HCT116 (cell line): ENCODE measurements around the gene VAMP2. TPM values are rescaled to one million over a fixed set of nuclear protein-coding genes. Genes with fewer than 3 reads are reported as not detected.

ENCODE experiments used
- ATAC-seq: fragments of 200-7000 bp; cut with Tn5 transposase; 2 replicates; pipeline ENCODE4 v1.9.1; 2020; ENCODE audit warnings: mild to moderate bottlenecking, moderate library complexity
- BruUV-seq: library from RNA; stranded (reverse); fragments of 400-500 nt; replicated peaks from 2 replicates; lab custom pipeline; 2021; lab: Mats Ljungman, UMichigan
- CTCF ChIA-PET: fragments of 300-600 bp; sonication (Branson Sonifier 250); formaldehyde crosslinking; loops from one replicate; lab custom pipeline; 2021; ENCODE audit warnings: antibody characterized with exemption; lab: Charles Lee
- POLR2A ChIA-PET: fragments of 300-600, 350-600 bp; sonication (Branson Sonifier 250); formaldehyde crosslinking; loops from one replicate; lab custom pipeline; 2021; ENCODE audit warnings: antibody characterized with exemption; lab: Charles Lee
- RAD21 ChIA-PET, 2 experiments: fragments of 300-600 bp; sonication (Branson Sonifier 250); formaldehyde crosslinking; loops; one replicate each; lab custom pipeline; 2023; ENCODE audit warnings: low total read pairs in 2 of 2; ENCODE audit not compliant: uncharacterized antibody in 2 of 2, unreplicated experiment in 2 of 2, low non-redundant PET in 1 of 2; lab: Charles Lee
- DNase-seq: peaks from one replicate; pipeline ENCODE4 v3.0.0-alpha.2; 2010; ENCODE audit warnings: low read depth, low spot score
- H2AFZ ChIP-seq: fragments of 200-600 bp; shearing (Covaris generic), sonication (generic); 2 replicates; pipeline ENCODE4 v1.6.1; 2017; ENCODE audit warnings: low read depth, mixed run types, mixed read lengths, antibody characterized with exemption, low read length; ENCODE audit not compliant: poor library complexity, severe bottlenecking
- H3K27ac ChIP-seq: 2 replicates; pipeline ENCODE4 v1.5.1; 2012; ENCODE audit warnings: low read depth, low read length
- H3K27me3 ChIP-seq: fragments of 200-600 bp; sonication (generic); 2 replicates; pipeline ENCODE4 v1.6.1; 2016; ENCODE audit warnings: mixed run types, low read length, mixed read lengths; ENCODE audit not compliant: insufficient read depth
- H3K36me3 ChIP-seq, 2 experiments: fragments of 200-500 bp in 1 of 2; fragments of 200-600 bp in 1 of 2; sonication (Bioruptor generic) in 1 of 2; sonication (generic) in 1 of 2; 2 replicates each; pipeline versions ENCODE4 v1.5.1 to v1.6.1; 2014 to 2016; ENCODE audit warnings: low read length in 2 of 2, inconsistent platforms in 1 of 2, mixed read lengths in 1 of 2, mixed run types in 1 of 2; ENCODE audit not compliant: insufficient read depth in 2 of 2, control insufficient read depth in 1 of 2
- H3K4me1 ChIP-seq, 2 experiments: fragments of 200-600 bp in 1 of 2; sonication (generic) in 1 of 2; 2 replicates each; pipeline versions ENCODE4 v1.5.1 to v1.6.1; 2012 to 2017; ENCODE audit warnings: low read length in 2 of 2, inconsistent platforms in 1 of 2, mild to moderate bottlenecking in 1 of 2, mixed read lengths in 1 of 2, mixed run types in 1 of 2, moderate library complexity in 1 of 2; ENCODE audit not compliant: insufficient read depth in 2 of 2, control insufficient read depth in 1 of 2
- H3K4me2 ChIP-seq: fragments of 200-600 bp; sonication (generic); 2 replicates; pipeline ENCODE4 v1.6.1; 2017; ENCODE audit warnings: mixed run types, low read length, mixed read lengths
- H3K4me3 ChIP-seq, 2 experiments: fragments of 200-600 bp in 1 of 2; sonication (generic) in 1 of 2; replicated peaks in 1 of 2; 2 replicates each; pipeline ENCODE4 v1.5.1; 2011 to 2016; ENCODE audit warnings: low read length in 2 of 2, control low read depth in 1 of 2, low read depth in 1 of 2, mild to moderate bottlenecking in 1 of 2, mixed read lengths in 1 of 2, mixed run types in 1 of 2
- H3K79me2 ChIP-seq: fragments of 200-600 bp; sonication (generic); 2 replicates; pipeline ENCODE4 v1.6.1; 2017; ENCODE audit warnings: mild to moderate bottlenecking, mixed run types, low read length, moderate library complexity, mixed read lengths; ENCODE audit not compliant: insufficient read depth
- H3K9ac ChIP-seq: fragments of 200-600 bp; sonication (generic); 2 replicates; pipeline ENCODE4 v1.6.1; 2016; ENCODE audit warnings: low read length, mixed read lengths
- H3K9me2 ChIP-seq: fragments of 200-600 bp; sonication (generic), shearing (Covaris generic); 2 replicates; pipeline ENCODE4 v1.6.1; 2017; ENCODE audit warnings: mixed run types, mild to moderate bottlenecking, moderate library complexity; ENCODE audit not compliant: insufficient read depth
- H3K9me3 ChIP-seq, 2 experiments: fragments of 200-500 bp in 1 of 2; fragments of 200-600 bp in 1 of 2; sonication (Bioruptor generic) in 1 of 2; sonication (generic) in 1 of 2; 2 replicates each; pipeline ENCODE4 v1.6.1; 2014 to 2017; ENCODE audit warnings: low read length in 2 of 2, mixed read lengths in 2 of 2, inconsistent platforms in 1 of 2, low read depth in 1 of 2, mild to moderate bottlenecking in 1 of 2, mixed run types in 1 of 2, moderate library complexity in 1 of 2; ENCODE audit not compliant: control insufficient read depth in 1 of 2, insufficient read depth in 1 of 2
- H4K20me1 ChIP-seq: fragments of 200-600 bp; sonication (generic), shearing (Covaris generic); 2 replicates; pipeline ENCODE4 v1.6.1; 2017; ENCODE audit warnings: mixed run types, mild to moderate bottlenecking, moderate library complexity; ENCODE audit not compliant: insufficient read depth
- CBX3 ChIP-seq: IDR thresholded peaks from 2 replicates; pipeline ENCODE4 v1.6.1; 2012; ENCODE audit warnings: low read depth
- ELF1 ChIP-seq: IDR thresholded peaks from 2 replicates; pipeline ENCODE4 v1.6.1; 2012; ENCODE audit warnings: low read depth, borderline replicate concordance
- TCF7L2 ChIP-seq: IDR thresholded peaks from 2 replicates; pipeline ENCODE4 v1.7.0; 2011; ENCODE audit warnings: borderline replicate concordance, inconsistent platforms; ENCODE audit not compliant: insufficient read depth, insufficient read length; ENCODE audit errors: extremely low read depth
- YY1 ChIP-seq: IDR thresholded peaks from 2 replicates; pipeline ENCODE4 v1.6.1; 2011; ENCODE audit warnings: low read length, low read depth, moderate library complexity, mild to moderate bottlenecking; ENCODE audit not compliant: insufficient replicate concordance; ENCODE audit errors: extremely low read depth
- intact Hi-C: fragments of 100-400 bp; cut with micrococcal nuclease; formaldehyde crosslinking; loops from 2 replicates; pipeline ENCODE4 v1.10.0; 2022
- total RNA-seq: library from RNA; stranded (reverse); gene quantifications from one replicate; pipeline ENCODE4 v1.2.1, GENCODE V29; 2021; ENCODE audit not compliant: unreplicated experiment
- TF ChIP-seq, protein P1 (sequence below): IDR thresholded peaks from 2 replicates; pipeline ENCODE4 v1.6.1; 2012; ENCODE audit warnings: low read depth

The VAMP2 gene
- total RNA-seq, 1 experiment from 2014 or later: 35.9 TPM

DNA sequence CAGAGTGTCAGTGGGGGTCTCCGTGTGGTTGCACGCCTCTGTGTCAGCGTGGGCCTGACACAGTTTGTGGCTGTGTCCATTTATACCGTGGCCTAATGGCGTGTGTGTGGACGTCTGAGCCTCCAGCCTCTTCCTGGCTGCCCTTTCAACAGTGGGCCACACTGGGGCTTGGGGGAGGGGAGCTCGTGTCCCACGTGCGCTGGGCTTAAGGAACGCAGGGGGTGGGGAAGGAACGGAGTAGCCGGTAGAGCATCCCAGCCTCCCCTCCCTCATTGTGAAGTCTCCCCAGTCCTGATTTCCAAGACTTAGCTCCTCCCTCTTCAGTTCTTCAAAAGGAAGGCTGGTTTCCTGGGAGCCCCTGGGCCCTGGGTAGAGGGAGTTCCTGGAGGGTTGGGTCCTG is 29.3 kb downstream of the VAMP2 start:
- Histone ChIP-seq H4K20me1 (no peaks in the 10 kb centered on the region), H3K4me3 (no peak overlapping the region), H3K27me3 (no peaks in the 10 kb centered on the region), H3K9ac (0 out of 2 replicates have a peak overlapping the region, but pooled peaks have one; percentile 0), H3K4me2 (peak overlapping the region; percentile 55), H3K27ac (peak overlapping the region; percentile 39), H3K4me1 (peaks cover 25 to 62% of the 10 kb centered on the region in 2 experiments), H3K9me2 (no peaks in the 10 kb centered on the region), H3K36me3 (no peaks in the 10 kb centered on the region), H2AFZ (no peak overlapping the region), H3K79me2 (no peaks in the 10 kb centered on the region), H3K9me3 (no peaks in the 10 kb centered on the region)
- POLR2A ChIA-PET: interaction anchor here (1.1 to 2.6 kb wide), 3 partner anchors 11 to 40 kb away, joined by 3 to 18 read pairs (median 7); no protein-coding TSS in a partner anchor
- DNase-seq (no peak), ATAC-seq (peak; percentile 15; the same call in 1 of the 2 replicates)
- CTCF ChIA-PET: interaction anchor here (0.7 to 2.9 kb wide), 6 partner anchors 14 to 90 kb away, joined by 3 to 10 read pairs (median 6); no protein-coding TSS in a partner anchor
- intact Hi-C loops: no loop called here
- RAD21 ChIA-PET: no interaction called here
- TF ChIP-seq ELF1 (no peak), CBX3 (no peak), TCF7L2 (no peak), YY1 (no peak)
- TF ChIP-seq, protein P1, sequence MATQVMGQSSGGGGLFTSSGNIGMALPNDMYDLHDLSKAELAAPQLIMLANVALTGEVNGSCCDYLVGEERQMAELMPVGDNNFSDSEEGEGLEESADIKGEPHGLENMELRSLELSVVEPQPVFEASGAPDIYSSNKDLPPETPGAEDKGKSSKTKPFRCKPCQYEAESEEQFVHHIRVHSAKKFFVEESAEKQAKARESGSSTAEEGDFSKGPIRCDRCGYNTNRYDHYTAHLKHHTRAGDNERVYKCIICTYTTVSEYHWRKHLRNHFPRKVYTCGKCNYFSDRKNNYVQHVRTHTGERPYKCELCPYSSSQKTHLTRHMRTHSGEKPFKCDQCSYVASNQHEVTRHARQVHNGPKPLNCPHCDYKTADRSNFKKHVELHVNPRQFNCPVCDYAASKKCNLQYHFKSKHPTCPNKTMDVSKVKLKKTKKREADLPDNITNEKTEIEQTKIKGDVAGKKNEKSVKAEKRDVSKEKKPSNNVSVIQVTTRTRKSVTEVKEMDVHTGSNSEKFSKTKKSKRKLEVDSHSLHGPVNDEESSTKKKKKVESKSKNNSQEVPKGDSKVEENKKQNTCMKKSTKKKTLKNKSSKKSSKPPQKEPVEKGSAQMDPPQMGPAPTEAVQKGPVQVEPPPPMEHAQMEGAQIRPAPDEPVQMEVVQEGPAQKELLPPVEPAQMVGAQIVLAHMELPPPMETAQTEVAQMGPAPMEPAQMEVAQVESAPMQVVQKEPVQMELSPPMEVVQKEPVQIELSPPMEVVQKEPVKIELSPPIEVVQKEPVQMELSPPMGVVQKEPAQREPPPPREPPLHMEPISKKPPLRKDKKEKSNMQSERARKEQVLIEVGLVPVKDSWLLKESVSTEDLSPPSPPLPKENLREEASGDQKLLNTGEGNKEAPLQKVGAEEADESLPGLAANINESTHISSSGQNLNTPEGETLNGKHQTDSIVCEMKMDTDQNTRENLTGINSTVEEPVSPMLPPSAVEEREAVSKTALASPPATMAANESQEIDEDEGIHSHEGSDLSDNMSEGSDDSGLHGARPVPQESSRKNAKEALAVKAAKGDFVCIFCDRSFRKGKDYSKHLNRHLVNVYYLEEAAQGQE: no peak
- no TSS peak for BruUV-seq
